OCI-LY3 (cell line): ENCODE results near the gene POPDC3.

Experiments
- H2AFZ ChIP-seq: fragments of 200-600, 300-600 bp; shearing (Covaris generic); 2 replicates; pipeline ENCODE4 v1.6.0; 2014; ENCODE audit warnings: antibody characterized with exemption, low read depth, low read length
- H3K27ac ChIP-seq: fragments of 200-600, 300-600 bp; sonication (generic); 2 replicates; pipeline ENCODE4 v1.5.1; 2014; ENCODE audit warnings: mild to moderate bottlenecking, low read length, moderate library complexity, mixed read lengths
- H3K27me3 ChIP-seq: fragments of 200-600, 300-600 bp; sonication (generic); 2 replicates; pipeline ENCODE4 v1.6.1; 2014; ENCODE audit warnings: low read depth, low read length, mixed read lengths
- H3K36me3 ChIP-seq: fragments of 200-600, 300-600 bp; sonication (generic); replicated peaks from 2 replicates; pipeline ENCODE3; 2014; ENCODE audit warnings: low read depth, low read length, mixed read lengths
- H3K4me1 ChIP-seq: fragments of 300-600, 200-600 bp; sonication (generic); 2 replicates; pipeline ENCODE4 v1.6.1; 2014; ENCODE audit warnings: low read length, mixed read lengths
- H3K4me2 ChIP-seq: fragments of 200-600, 300-600 bp; sonication (generic); 2 replicates; pipeline ENCODE4 v1.6.1; 2014; ENCODE audit warnings: low read length, mixed read lengths
- H3K4me3 ChIP-seq: fragments of 300-600, 200-600 bp; sonication (generic); 2 replicates; pipeline ENCODE4 v1.5.1; 2014; ENCODE audit warnings: antibody characterized with exemption, mild to moderate bottlenecking, low read length, moderate library complexity
- H3K79me2 ChIP-seq: fragments of 300-600, 200-600 bp; shearing (Covaris generic); 2 replicates; pipeline ENCODE4 v1.6.1; 2014; ENCODE audit warnings: mild to moderate bottlenecking, low read length, mixed read lengths
- H3K9ac ChIP-seq: fragments of 300-600, 200-600 bp; shearing (Covaris generic); 2 replicates; pipeline ENCODE4 v1.6.0; 2014; ENCODE audit warnings: mild to moderate bottlenecking, low read length, moderate library complexity
- H3K9me3 ChIP-seq: fragments of 200-600, 300-600 bp; shearing (Covaris generic); 2 replicates; pipeline ENCODE4 v1.6.1; 2014; ENCODE audit warnings: low read length, mixed read lengths; ENCODE audit not compliant: insufficient read depth
- H4K20me1 ChIP-seq: fragments of 200-600, 300-600 bp; sonication (generic); 2 replicates; pipeline ENCODE4 v1.6.1; 2016; ENCODE audit warnings: low read length, mixed read lengths; ENCODE audit not compliant: insufficient read depth
- CTCF ChIP-seq: fragments of 200-600, 300-600 bp; sonication (generic); IDR thresholded peaks from 2 replicates; pipeline ENCODE4 v1.5.1; 2014; ENCODE audit warnings: antibody characterized with exemption, low read length, low read depth
- EZH2phosphoT487 ChIP-seq: fragments of 200-600 bp; shearing (Covaris generic); IDR thresholded peaks from 2 replicates; pipeline ENCODE4 v1.6.1; 2018; ENCODE audit warnings: antibody characterized with exemption, mixed run types, low read depth

POPDC3 gene

GRCh38 chr6:105136431-105137350 is 43.1 kb downstream of the POPDC3 start:
- H3K36me3 ChIP-seq, result no peaks in the 10 kb centered on the region
- no peaks in the 10 kb centered on the region for H4K20me1 ChIP-seq
- TF ChIP-seq EZH2phosphoT487, result no peak
- no peak for TF ChIP-seq CTCF
- H3K4me1 ChIP-seq, result no peaks in the 10 kb centered on the region
- no peak overlapping the region for H3K27ac ChIP-seq
- H3K9ac ChIP-seq, result no peak overlapping the region
- no peaks in the 10 kb centered on the region for H3K9me3 ChIP-seq
- H3K27me3 ChIP-seq, result no peaks in the 10 kb centered on the region
- H3K4me3 ChIP-seq, result no peak overlapping the region
- no peak overlapping the region for H2AFZ ChIP-seq
- no peak overlapping the region for H3K4me2 ChIP-seq
- H3K79me2 ChIP-seq, result no peaks in the 10 kb centered on the region

GRCh38 chr6:105135907-105136430 is 43.8 kb downstream of the POPDC3 start:
- H3K9me3 ChIP-seq, result no peaks in the 10 kb centered on the region
- H3K27ac ChIP-seq, result no peak overlapping the region
- H2AFZ ChIP-seq, result no peak overlapping the region
- no peak overlapping the region for H3K4me3 ChIP-seq
- no peaks in the 10 kb centered on the region for H3K4me1 ChIP-seq
- no peaks in the 10 kb centered on the region for H3K36me3 ChIP-seq
- H4K20me1 ChIP-seq, result no peaks in the 10 kb centered on the region
- no peaks in the 10 kb centered on the region for H3K79me2 ChIP-seq
- H3K27me3 ChIP-seq, result no peaks in the 10 kb centered on the region
- H3K9ac ChIP-seq, result no peak overlapping the region
- H3K4me2 ChIP-seq, result no peak overlapping the region
- no peak for TF ChIP-seq CTCF
- TF ChIP-seq EZH2phosphoT487, result no peak

- no peaks in the 10 kb centered on the region for H4K20me1 ChIP-seq
- H3K4me3 ChIP-seq, result no peak overlapping the region
- H3K9ac ChIP-seq, result no peak overlapping the region
- no peaks in the 10 kb centered on the region for H3K36me3 ChIP-seq
- no peaks in the 10 kb centered on the region for H3K4me1 ChIP-seq
- H3K9me3 ChIP-seq, result no peaks in the 10 kb centered on the region
- no peak overlapping the region for H3K4me2 ChIP-seq
- no peaks in the 10 kb centered on the region for H3K79me2 ChIP-seq
- H2AFZ ChIP-seq, result no peak overlapping the region
- TF ChIP-seq EZH2phosphoT487 (no peak), CTCF (no peak)
- H3K27me3 ChIP-seq, result no peaks in the 10 kb centered on the region
- no peak overlapping the region for H3K27ac ChIP-seq
Observed at GRCh38 chr6:105135056-105135455, 44.8 kb downstream of the POPDC3 start.

- H4K20me1 ChIP-seq, result no peaks in the 10 kb centered on the region
- no peaks in the 10 kb centered on the region for H3K9me3 ChIP-seq
Observed at GRCh38 chr6:105122717-105123116, 57.1 kb downstream of the POPDC3 start.

More at GRCh38 chr6:105122717-105123116, 57.1 kb downstream of the POPDC3 start:
- H2AFZ ChIP-seq, result no peak overlapping the region
- no peak overlapping the region for H3K9ac ChIP-seq
- no peaks in the 10 kb centered on the region for H3K4me1 ChIP-seq
- TF ChIP-seq CTCF (no peak), EZH2phosphoT487 (no peak)
- no peak overlapping the region for H3K4me2 ChIP-seq
- no peaks in the 10 kb centered on the region for H3K27me3 ChIP-seq
- H3K27ac ChIP-seq, result no peak overlapping the region
- no peaks in the 10 kb centered on the region for H3K36me3 ChIP-seq
- no peaks in the 10 kb centered on the region for H3K79me2 ChIP-seq
- H3K4me3 ChIP-seq, result no peak overlapping the region
